WTC11 (cell line): ENCODE results near the gene CCDC167. TPM values are rescaled to one million over a fixed set of nuclear protein-coding genes. Genes with fewer than 3 reads are reported as not detected.

Experiments
- ATAC-seq: fragments of 200-7000 bp; cut with Tn5 transposase; 2 replicates; pipeline ENCODE4 v1.10.0; 2021; ENCODE audit warnings: mild to moderate bottlenecking, moderate library complexity
- CTCF ChIA-PET: fragments of 300-600 bp; sonication (Branson Sonifier 250); formaldehyde crosslinking; loops from one replicate; lab custom pipeline; 2021; ENCODE audit warnings: antibody characterized with exemption; lab: Charles Lee
- POLR2A ChIA-PET: fragments of 350-600 bp; sonication (Branson Sonifier 250); formaldehyde crosslinking; loops from one replicate; lab custom pipeline; 2021; ENCODE audit warnings: antibody characterized with exemption; lab: Charles Lee
- DNase-seq: peaks from one replicate; pipeline ENCODE4 v3.0.0; 2021; ENCODE audit warnings: low spot score
- H3K27ac Mint-ChIP-seq: 2 replicates; pipeline ENCODE4 v1.8.0; 2021; ENCODE audit warnings: mixed read lengths
- H3K27me3 Mint-ChIP-seq: 2 replicates; pipeline ENCODE4 v1.8.0; 2021; ENCODE audit warnings: low read depth, mild to moderate bottlenecking, moderate library complexity, mixed read lengths
- H3K36me3 Mint-ChIP-seq: 2 replicates; pipeline ENCODE4 v1.8.0; 2021; ENCODE audit warnings: mixed read lengths
- H3K4me1 Mint-ChIP-seq: 2 replicates; pipeline ENCODE4 v1.8.0; 2022; ENCODE audit warnings: mixed read lengths
- H3K4me3 Mint-ChIP-seq: 2 replicates; pipeline ENCODE4 v1.8.0; 2021; ENCODE audit warnings: mild to moderate bottlenecking, moderate library complexity, mixed read lengths
- H3K9me3 Mint-ChIP-seq: 2 replicates; pipeline ENCODE4 v1.8.0; 2021; ENCODE audit warnings: mixed read lengths
- ATF1 ChIP-seq: sonication (generic); formaldehyde crosslinking; IDR thresholded peaks from 2 replicates; pipeline ENCODE4 v1.8.1; 2023; ENCODE audit warnings: mild to moderate bottlenecking, moderate library complexity, missing genetic modification reagents
- ELF4 ChIP-seq: sonication (generic); formaldehyde crosslinking; IDR thresholded peaks from 2 replicates; pipeline ENCODE4 v1.8.1; 2022; ENCODE audit warnings: low read depth, mild to moderate bottlenecking, moderate library complexity, missing genetic modification reagents
- FOXJ3 ChIP-seq: sonication (generic); formaldehyde crosslinking; IDR thresholded peaks from 2 replicates; pipeline ENCODE4 v1.9.0; 2021; ENCODE audit warnings: missing genetic modification reagents, mild to moderate bottlenecking, borderline replicate concordance
- FOXK1 ChIP-seq: sonication (generic); formaldehyde crosslinking; IDR thresholded peaks from 2 replicates; pipeline ENCODE4 v1.8.0; 2022; ENCODE audit warnings: mild to moderate bottlenecking, moderate library complexity, missing genetic modification reagents
- JUN ChIP-seq: sonication (generic); formaldehyde crosslinking; IDR thresholded peaks from 2 replicates; pipeline ENCODE4 v1.8.0; 2023; ENCODE audit warnings: mild to moderate bottlenecking, missing genetic modification reagents
- NR1H2 ChIP-seq: sonication (generic); formaldehyde crosslinking; IDR thresholded peaks from 2 replicates; pipeline ENCODE4 v1.9.0; 2021; ENCODE audit warnings: mild to moderate bottlenecking, moderate library complexity, missing genetic modification reagents
- NR3C1 ChIP-seq: sonication (generic); formaldehyde crosslinking; conservative IDR thresholded peaks from 2 replicates; pipeline ENCODE4 v1.8.1; 2023; ENCODE audit warnings: low read depth, mild to moderate bottlenecking, missing genetic modification reagents
- RELA ChIP-seq: sonication (generic); formaldehyde crosslinking; IDR thresholded peaks from 2 replicates; pipeline ENCODE4 v1.8.1; 2022; ENCODE audit warnings: missing genetic modification reagents, mild to moderate bottlenecking, borderline replicate concordance
- SMAD3 ChIP-seq: sonication (generic); formaldehyde crosslinking; IDR thresholded peaks from 2 replicates; pipeline ENCODE4 v1.8.0; 2022; ENCODE audit warnings: missing genetic modification reagents, mild to moderate bottlenecking, borderline replicate concordance
- SP1 ChIP-seq: sonication (generic); formaldehyde crosslinking; conservative IDR thresholded peaks from 2 replicates; pipeline ENCODE4 v1.8.1; 2022; ENCODE audit warnings: missing genetic modification reagents
- ZBTB21 ChIP-seq: sonication (generic); formaldehyde crosslinking; IDR thresholded peaks from 2 replicates; pipeline ENCODE4 v1.8.1; 2023; ENCODE audit warnings: mild to moderate bottlenecking, missing genetic modification reagents, borderline replicate concordance
- ZNF138 ChIP-seq: sonication (generic); formaldehyde crosslinking; conservative IDR thresholded peaks from 2 replicates; pipeline ENCODE4 v1.8.1; 2022; ENCODE audit warnings: mild to moderate bottlenecking, moderate library complexity, missing genetic modification reagents
- ZNF263 ChIP-seq: sonication (generic); formaldehyde crosslinking; IDR thresholded peaks from 2 replicates; pipeline ENCODE4 v1.8.1; 2022; ENCODE audit warnings: low read depth, mild to moderate bottlenecking, moderate library complexity, missing genetic modification reagents
- total RNA-seq: library from RNA; stranded (reverse); gene quantifications from 3 replicates; pipeline ENCODE4 v1.2.3, GENCODE V29; 2021
- TF ChIP-seq, protein P1 (sequence below): sonication (generic); formaldehyde crosslinking; IDR thresholded peaks from 2 replicates; pipeline ENCODE4 v1.8.1; 2023; ENCODE audit warnings: mild to moderate bottlenecking, missing genetic modification reagents, moderate library complexity
- TF ChIP-seq, protein P2 (sequence below): sonication (generic); formaldehyde crosslinking; IDR thresholded peaks from 2 replicates; pipeline ENCODE4 v1.8.0; 2023; ENCODE audit warnings: missing genetic modification reagents, mild to moderate bottlenecking, borderline replicate concordance
- TF ChIP-seq, protein P3 (sequence below): fragments of 250-450 bp; sonication (Bioruptor Pico); IDR thresholded peaks from 2 replicates; pipeline ENCODE4 v1.9.0; 2021; ENCODE audit warnings: mild to moderate bottlenecking
- TF ChIP-seq, protein P4 (sequence below): sonication (generic); formaldehyde crosslinking; IDR thresholded peaks from 2 replicates; pipeline ENCODE4 v1.8.1; 2022; ENCODE audit warnings: mild to moderate bottlenecking, moderate library complexity, missing genetic modification reagents
- TF ChIP-seq, protein P5 (sequence below): sonication (generic); formaldehyde crosslinking; IDR thresholded peaks from 2 replicates; pipeline ENCODE4 v1.8.0; 2022; ENCODE audit warnings: mild to moderate bottlenecking, missing genetic modification reagents
- TF ChIP-seq, protein P6 (sequence below): fragments of 250-450 bp; sonication (Bioruptor Pico); IDR thresholded peaks from 2 replicates; pipeline ENCODE4 v1.9.0; 2021; ENCODE audit warnings: mild to moderate bottlenecking, borderline replicate concordance
- TF ChIP-seq, protein P7 (sequence below): fragments of 250-450 bp; sonication (Bioruptor Pico); IDR thresholded peaks from 2 replicates; pipeline ENCODE4 v1.9.0; 2021; ENCODE audit warnings: moderate library complexity, mild to moderate bottlenecking, inconsistent platforms, borderline replicate concordance

The CCDC167 gene
- total RNA-seq, 1 experiment from 2014 or later, result 19.1 TPM

DNA sequence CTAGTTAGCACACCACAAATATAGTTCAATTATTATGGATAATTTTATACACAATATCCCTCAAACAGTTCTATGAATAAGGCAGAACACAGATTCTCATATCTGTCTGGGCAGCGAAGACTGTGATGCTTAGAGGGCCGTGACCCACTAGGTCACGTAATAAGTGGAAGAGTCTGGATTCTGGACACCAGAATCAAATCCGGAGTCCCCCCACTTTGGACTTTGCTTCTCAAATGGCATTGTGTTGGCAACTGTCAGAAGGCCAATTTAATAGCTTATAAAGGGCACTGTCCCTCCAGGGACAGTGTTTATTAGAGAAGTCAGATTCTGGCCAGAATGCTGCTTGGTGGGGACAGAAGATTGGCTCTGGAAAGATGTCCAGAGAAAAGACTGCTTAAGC is 6.8 kb upstream of the CCDC167 start (continued):
- TF ChIP-seq, protein P1, sequence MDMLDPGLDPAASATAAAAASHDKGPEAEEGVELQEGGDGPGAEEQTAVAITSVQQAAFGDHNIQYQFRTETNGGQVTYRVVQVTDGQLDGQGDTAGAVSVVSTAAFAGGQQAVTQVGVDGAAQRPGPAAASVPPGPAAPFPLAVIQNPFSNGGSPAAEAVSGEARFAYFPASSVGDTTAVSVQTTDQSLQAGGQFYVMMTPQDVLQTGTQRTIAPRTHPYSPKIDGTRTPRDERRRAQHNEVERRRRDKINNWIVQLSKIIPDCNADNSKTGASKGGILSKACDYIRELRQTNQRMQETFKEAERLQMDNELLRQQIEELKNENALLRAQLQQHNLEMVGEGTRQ, result no peak
- TF ChIP-seq NR3C1 (CRISPR knock-in tag), result no peak

DNA sequence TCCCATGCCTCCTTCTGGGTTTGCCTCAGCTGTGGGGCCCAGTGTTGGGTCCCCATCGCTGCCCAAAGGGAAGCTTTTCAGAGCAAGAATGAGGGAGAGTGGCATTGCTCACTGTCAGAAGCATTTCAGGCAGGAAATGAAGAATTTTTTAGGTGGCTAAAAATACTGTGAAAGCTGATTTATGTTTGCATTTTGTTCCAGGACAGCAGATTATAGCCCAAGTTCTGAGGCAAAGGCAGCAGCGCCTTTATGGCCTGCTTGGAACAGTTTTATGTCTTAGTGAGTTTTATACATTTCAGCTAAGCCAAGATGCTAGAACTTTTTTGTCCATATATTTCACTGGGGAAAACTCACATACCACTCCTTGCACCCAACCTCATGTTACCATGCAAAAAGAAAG is 4.3 kb upstream of the CCDC167 start:
- CTCF ChIA-PET, result no interaction called here
- ATAC-seq (no peak), DNase-seq (no peak)
- TF ChIP-seq FOXK1 (CRISPR knock-in tag), result no peak
- no peak for TF ChIP-seq JUN (CRISPR knock-in tag)
- no peak for TF ChIP-seq ZNF263 (CRISPR knock-in tag)
- TF ChIP-seq, protein P2, sequence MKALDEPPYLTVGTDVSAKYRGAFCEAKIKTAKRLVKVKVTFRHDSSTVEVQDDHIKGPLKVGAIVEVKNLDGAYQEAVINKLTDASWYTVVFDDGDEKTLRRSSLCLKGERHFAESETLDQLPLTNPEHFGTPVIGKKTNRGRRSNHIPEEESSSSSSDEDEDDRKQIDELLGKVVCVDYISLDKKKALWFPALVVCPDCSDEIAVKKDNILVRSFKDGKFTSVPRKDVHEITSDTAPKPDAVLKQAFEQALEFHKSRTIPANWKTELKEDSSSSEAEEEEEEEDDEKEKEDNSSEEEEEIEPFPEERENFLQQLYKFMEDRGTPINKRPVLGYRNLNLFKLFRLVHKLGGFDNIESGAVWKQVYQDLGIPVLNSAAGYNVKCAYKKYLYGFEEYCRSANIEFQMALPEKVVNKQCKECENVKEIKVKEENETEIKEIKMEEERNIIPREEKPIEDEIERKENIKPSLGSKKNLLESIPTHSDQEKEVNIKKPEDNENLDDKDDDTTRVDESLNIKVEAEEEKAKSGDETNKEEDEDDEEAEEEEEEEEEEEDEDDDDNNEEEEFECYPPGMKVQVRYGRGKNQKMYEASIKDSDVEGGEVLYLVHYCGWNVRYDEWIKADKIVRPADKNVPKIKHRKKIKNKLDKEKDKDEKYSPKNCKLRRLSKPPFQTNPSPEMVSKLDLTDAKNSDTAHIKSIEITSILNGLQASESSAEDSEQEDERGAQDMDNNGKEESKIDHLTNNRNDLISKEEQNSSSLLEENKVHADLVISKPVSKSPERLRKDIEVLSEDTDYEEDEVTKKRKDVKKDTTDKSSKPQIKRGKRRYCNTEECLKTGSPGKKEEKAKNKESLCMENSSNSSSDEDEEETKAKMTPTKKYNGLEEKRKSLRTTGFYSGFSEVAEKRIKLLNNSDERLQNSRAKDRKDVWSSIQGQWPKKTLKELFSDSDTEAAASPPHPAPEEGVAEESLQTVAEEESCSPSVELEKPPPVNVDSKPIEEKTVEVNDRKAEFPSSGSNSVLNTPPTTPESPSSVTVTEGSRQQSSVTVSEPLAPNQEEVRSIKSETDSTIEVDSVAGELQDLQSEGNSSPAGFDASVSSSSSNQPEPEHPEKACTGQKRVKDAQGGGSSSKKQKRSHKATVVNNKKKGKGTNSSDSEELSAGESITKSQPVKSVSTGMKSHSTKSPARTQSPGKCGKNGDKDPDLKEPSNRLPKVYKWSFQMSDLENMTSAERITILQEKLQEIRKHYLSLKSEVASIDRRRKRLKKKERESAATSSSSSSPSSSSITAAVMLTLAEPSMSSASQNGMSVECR, result no peak
- TF ChIP-seq, protein P3, sequence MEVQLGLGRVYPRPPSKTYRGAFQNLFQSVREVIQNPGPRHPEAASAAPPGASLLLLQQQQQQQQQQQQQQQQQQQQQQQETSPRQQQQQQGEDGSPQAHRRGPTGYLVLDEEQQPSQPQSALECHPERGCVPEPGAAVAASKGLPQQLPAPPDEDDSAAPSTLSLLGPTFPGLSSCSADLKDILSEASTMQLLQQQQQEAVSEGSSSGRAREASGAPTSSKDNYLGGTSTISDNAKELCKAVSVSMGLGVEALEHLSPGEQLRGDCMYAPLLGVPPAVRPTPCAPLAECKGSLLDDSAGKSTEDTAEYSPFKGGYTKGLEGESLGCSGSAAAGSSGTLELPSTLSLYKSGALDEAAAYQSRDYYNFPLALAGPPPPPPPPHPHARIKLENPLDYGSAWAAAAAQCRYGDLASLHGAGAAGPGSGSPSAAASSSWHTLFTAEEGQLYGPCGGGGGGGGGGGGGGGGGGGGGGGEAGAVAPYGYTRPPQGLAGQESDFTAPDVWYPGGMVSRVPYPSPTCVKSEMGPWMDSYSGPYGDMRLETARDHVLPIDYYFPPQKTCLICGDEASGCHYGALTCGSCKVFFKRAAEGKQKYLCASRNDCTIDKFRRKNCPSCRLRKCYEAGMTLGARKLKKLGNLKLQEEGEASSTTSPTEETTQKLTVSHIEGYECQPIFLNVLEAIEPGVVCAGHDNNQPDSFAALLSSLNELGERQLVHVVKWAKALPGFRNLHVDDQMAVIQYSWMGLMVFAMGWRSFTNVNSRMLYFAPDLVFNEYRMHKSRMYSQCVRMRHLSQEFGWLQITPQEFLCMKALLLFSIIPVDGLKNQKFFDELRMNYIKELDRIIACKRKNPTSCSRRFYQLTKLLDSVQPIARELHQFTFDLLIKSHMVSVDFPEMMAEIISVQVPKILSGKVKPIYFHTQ (CRISPR knock-in tag), result no peak
- TF ChIP-seq, protein P4, sequence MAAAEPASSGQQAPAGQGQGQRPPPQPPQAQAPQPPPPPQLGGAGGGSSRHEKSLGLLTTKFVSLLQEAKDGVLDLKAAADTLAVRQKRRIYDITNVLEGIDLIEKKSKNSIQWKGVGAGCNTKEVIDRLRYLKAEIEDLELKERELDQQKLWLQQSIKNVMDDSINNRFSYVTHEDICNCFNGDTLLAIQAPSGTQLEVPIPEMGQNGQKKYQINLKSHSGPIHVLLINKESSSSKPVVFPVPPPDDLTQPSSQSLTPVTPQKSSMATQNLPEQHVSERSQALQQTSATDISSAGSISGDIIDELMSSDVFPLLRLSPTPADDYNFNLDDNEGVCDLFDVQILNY (CRISPR knock-in tag), result no peak
- TF ChIP-seq, protein P5, sequence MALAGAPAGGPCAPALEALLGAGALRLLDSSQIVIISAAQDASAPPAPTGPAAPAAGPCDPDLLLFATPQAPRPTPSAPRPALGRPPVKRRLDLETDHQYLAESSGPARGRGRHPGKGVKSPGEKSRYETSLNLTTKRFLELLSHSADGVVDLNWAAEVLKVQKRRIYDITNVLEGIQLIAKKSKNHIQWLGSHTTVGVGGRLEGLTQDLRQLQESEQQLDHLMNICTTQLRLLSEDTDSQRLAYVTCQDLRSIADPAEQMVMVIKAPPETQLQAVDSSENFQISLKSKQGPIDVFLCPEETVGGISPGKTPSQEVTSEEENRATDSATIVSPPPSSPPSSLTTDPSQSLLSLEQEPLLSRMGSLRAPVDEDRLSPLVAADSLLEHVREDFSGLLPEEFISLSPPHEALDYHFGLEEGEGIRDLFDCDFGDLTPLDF, result no peak
- TF ChIP-seq SP1 (CRISPR knock-in tag), result no peak
- TF ChIP-seq NR1H2 (CRISPR knock-in tag), result no peak
- TF ChIP-seq, protein P6, sequence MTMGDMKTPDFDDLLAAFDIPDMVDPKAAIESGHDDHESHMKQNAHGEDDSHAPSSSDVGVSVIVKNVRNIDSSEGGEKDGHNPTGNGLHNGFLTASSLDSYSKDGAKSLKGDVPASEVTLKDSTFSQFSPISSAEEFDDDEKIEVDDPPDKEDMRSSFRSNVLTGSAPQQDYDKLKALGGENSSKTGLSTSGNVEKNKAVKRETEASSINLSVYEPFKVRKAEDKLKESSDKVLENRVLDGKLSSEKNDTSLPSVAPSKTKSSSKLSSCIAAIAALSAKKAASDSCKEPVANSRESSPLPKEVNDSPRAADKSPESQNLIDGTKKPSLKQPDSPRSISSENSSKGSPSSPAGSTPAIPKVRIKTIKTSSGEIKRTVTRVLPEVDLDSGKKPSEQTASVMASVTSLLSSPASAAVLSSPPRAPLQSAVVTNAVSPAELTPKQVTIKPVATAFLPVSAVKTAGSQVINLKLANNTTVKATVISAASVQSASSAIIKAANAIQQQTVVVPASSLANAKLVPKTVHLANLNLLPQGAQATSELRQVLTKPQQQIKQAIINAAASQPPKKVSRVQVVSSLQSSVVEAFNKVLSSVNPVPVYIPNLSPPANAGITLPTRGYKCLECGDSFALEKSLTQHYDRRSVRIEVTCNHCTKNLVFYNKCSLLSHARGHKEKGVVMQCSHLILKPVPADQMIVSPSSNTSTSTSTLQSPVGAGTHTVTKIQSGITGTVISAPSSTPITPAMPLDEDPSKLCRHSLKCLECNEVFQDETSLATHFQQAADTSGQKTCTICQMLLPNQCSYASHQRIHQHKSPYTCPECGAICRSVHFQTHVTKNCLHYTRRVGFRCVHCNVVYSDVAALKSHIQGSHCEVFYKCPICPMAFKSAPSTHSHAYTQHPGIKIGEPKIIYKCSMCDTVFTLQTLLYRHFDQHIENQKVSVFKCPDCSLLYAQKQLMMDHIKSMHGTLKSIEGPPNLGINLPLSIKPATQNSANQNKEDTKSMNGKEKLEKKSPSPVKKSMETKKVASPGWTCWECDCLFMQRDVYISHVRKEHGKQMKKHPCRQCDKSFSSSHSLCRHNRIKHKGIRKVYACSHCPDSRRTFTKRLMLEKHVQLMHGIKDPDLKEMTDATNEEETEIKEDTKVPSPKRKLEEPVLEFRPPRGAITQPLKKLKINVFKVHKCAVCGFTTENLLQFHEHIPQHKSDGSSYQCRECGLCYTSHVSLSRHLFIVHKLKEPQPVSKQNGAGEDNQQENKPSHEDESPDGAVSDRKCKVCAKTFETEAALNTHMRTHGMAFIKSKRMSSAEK (CRISPR knock-in tag), result no peak
- TF ChIP-seq, protein P7, sequence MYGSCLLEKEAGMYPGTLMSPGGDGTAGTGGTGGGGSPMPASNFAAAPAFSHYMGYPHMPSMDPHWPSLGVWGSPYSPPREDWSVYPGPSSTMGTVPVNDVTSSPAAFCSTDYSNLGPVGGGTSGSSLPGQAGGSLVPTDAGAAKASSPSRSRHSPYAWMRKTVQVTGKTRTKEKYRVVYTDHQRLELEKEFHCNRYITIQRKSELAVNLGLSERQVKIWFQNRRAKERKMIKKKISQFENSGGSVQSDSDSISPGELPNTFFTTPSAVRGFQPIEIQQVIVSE (CRISPR knock-in tag), result no peak
- no peak for TF ChIP-seq SMAD3 (CRISPR knock-in tag)
- no peak for TF ChIP-seq ATF1 (CRISPR knock-in tag)
- no peak for TF ChIP-seq ZNF138 (CRISPR knock-in tag)
- no peak for TF ChIP-seq ZBTB21 (CRISPR knock-in tag)
- TF ChIP-seq RELA (CRISPR knock-in tag), result no peak
- no peak for TF ChIP-seq FOXJ3 (CRISPR knock-in tag)
- TF ChIP-seq ELF4 (CRISPR knock-in tag), result no peak
- POLR2A ChIA-PET, result no interaction called here
- Mint-ChIP-seq H3K4me3 (no peak overlapping the region), H3K4me1 (peaks cover 34% of the 10 kb centered on the region), H3K27me3 (peaks cover 15% of the 10 kb centered on the region), H3K9me3 (peaks cover 11% of the 10 kb centered on the region), H3K27ac (no peak overlapping the region), H3K36me3 (no peaks in the 10 kb centered on the region)
